GM20000 (cell line): ENCODE results near the gene SELPLG.

Source experiments
- DNase-seq: peaks from one replicate; pipeline ENCODE4 v3.0.0; 2012; ENCODE audit warnings: low spot score
- TF ChIP-seq, protein P1 (sequence below): IDR thresholded peaks from 2 replicates; pipeline ENCODE4 v1.5.1; 2012; ENCODE audit warnings: mild to moderate bottlenecking, control low read depth; ENCODE audit errors: extremely low read depth, missing control alignments

The SELPLG gene

DNA sequence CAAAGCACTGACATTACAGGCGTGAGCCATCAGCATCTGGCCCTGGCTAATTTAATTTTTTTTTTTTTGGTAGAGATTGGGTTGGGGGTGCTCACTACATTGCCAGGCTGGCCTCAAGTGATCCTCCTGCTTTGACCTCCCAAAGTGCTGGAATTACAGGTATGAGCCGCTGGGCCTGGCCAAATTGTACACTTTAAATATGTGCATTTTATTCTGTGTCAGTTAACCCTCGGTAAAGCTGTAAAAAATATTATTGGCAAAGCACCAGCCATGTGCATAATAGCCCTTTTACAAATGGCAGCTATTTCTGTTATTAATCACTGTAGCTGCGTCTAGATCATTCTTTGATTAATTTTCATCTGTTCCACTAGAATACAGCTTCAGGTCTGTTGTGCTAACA is 47.8 kb downstream of the SELPLG start:
- DNase-seq, result no peak
- TF ChIP-seq, protein P1, sequence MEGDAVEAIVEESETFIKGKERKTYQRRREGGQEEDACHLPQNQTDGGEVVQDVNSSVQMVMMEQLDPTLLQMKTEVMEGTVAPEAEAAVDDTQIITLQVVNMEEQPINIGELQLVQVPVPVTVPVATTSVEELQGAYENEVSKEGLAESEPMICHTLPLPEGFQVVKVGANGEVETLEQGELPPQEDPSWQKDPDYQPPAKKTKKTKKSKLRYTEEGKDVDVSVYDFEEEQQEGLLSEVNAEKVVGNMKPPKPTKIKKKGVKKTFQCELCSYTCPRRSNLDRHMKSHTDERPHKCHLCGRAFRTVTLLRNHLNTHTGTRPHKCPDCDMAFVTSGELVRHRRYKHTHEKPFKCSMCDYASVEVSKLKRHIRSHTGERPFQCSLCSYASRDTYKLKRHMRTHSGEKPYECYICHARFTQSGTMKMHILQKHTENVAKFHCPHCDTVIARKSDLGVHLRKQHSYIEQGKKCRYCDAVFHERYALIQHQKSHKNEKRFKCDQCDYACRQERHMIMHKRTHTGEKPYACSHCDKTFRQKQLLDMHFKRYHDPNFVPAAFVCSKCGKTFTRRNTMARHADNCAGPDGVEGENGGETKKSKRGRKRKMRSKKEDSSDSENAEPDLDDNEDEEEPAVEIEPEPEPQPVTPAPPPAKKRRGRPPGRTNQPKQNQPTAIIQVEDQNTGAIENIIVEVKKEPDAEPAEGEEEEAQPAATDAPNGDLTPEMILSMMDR, result no peak

GRCh38 chr12:108584456-108585065 is 49.1 kb downstream of the SELPLG start:
- TF ChIP-seq, protein P1, result no peak
- no peak for DNase-seq

DNA sequence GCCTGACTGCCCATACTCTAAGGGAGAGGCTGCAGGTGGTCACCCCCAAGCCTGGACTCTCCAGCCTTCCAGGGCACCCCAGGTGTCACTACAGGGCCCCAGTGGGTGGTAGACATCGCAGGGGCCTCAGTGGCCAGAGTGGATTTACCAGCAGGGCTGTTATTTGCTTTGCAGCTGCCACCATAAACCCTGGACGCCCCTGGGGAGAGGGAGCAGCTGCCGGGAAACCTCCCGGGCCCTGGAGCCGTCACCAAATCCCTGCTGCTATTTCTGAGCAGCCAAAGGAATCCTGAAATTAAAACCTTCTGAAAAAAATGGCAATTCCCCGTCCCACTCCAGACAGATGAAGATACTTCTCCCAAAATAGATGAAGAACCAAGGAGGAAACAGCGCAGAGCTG is 49.7 kb downstream of the SELPLG start:
- DNase-seq, result no peak
- TF ChIP-seq, protein P1, result no peak

DNA sequence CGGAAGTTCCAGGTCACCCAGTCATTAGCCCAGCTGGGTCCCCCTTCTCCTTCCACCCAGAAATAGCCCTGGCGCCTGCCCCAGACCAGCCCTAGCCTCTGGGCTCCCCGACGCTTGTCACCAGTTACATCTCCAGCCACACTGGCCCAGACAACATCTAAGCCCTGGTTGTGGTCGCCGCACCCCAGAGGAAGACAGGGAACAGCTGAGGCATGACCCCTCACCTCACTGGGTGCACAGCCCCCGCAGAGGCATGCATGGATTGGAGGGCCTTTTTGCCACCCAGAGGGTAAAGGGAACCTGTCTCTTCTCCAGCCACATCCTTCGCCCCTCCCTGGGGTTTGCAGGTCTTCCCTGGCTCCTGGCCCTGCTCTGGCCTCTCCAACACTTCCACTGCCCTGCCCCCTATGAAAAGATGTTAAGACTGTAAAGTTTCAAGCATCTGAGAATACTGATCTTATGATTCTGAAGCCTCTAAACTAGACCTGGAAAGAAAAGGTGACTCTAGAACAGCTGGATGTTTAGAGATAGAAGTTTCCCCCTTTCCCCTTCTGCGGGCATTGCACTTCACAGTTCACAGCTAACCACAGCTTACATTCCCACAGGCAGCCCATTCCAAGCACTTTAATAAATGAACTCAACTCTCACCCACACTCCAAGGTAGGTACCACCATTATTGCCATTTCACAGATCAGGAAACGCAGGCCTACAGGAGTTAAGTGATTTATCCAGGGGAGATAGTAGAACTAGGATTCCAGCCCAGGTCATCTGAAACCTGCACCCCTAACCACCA is 50.5 kb downstream of the SELPLG start:
- no peak for DNase-seq
- TF ChIP-seq, protein P1, result no peak

- DNase-seq, result no peak
- TF ChIP-seq, protein P1, result no peak
Observed at GRCh38 chr12:108582509-108582908, 51.2 kb downstream of the SELPLG start.

DNA sequence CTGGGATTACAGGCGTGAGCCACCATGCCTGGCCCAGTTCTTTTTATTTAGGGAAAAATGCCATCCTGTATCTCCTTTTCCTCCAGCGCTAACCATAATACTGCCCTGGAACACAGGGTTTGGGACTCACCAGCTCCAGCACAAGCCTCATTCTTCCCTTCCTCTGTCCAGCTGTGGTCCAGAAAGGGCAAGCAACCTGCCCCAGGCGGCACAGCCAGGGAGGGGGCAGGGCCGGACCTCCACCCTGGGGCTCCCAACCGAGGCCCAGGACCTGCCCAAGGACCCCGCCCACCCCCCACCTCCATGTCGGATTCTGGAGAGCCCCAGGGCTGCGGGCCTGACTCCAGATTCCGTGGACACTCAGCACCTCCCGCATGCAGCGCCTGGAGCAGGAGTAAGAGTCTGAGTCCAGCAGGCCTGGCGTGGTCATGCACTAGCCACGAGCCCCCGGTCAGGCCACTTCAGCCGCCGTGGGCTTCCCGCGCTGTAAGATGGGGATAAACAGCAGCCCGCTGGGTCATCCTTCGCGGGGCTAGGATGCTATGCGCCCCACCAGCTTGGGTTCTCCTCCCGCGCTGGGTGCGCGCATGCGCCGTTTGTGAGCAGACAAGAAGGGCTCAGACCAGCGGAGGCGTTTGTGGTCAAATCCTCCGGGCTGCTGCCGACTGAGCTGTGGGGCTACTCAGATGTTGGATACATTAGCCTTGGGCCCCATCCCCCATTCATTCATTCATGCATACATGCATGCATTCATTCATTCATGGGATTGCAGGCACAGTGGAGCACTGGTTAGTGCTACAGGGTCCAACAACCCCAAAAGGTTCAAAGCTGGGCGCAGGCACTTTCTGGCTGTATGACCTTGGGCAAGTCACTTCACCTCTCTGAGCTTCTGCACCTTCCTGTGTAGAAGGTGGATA is 52.1 kb downstream of the SELPLG start:
- TF ChIP-seq, protein P1, result no peak
- DNase-seq, result no peak
